Tongue (tissue), 2 donors: ENCODE results near the gene SPEM2. TPM values are rescaled to one million over a fixed set of nuclear protein-coding genes. Genes with fewer than 3 reads are reported as not detected.
A peak's percentile ranks its signal among the peaks of the same experiment; 100 is the strongest.

Experiments
- DNase-seq: peaks from one replicate; pipeline ENCODE4 v3.0.0-alpha.2; 2015
- total RNA-seq: library from RNA; depleted of rRNA; stranded (reverse); fragments of >200 nt; gene quantifications from one replicate; pipeline ENCODE4 v1.2.3, GENCODE V29; 2014

Gene SPEM2
- total RNA-seq: not detected

GRCh38 chr17:7425316-7425715 lies at the start of gene SPEM2:
Gene SPEM2, plus strand, starts transcription at chr17:7425616. Its CDS starts 73 bp downstream, at chr17:7425689.
- DNase-seq: no peak

DNA sequence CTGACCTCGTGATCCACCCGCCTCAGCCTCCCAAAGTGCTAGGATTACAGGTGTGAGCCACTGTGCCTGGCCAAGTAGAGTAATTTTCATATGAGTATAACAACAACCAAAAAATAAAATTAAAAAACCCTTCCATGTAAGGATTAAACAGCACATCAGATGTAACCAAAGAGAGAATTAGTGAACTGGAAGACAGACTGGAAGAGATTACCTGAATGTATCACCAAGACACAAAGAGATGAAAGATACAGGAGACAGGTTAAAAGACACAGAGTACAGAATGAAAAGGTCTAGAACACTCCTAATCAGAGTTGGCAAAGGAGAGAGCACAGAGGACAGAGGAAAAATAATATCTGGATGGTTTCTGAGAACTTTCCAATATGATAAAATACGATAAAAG lies 46.3 kb upstream of the SPEM2 start:
- DNase-seq: no peak

DNA sequence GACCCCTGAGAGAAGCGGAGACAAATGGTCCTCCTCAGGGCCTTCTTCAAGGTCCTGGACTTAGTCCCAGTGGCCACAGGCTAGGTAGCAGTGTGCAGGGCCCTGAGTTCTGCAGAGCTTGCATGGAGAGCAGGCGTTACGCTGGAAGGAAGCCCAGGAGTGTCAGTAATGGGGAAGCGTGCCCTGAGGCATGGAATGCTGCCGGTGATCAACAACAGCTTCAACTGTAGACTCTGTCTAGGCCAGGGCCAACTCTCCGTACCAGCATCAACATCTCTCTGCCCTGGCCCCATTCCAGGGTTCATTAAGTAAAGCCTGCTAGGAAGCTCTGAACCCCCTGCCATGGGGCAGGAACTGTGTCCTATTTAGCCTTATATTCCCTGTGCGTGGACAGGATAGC lies 45.1 kb upstream of the SPEM2 start:
- peak; percentile 67 for DNase-seq

DNA sequence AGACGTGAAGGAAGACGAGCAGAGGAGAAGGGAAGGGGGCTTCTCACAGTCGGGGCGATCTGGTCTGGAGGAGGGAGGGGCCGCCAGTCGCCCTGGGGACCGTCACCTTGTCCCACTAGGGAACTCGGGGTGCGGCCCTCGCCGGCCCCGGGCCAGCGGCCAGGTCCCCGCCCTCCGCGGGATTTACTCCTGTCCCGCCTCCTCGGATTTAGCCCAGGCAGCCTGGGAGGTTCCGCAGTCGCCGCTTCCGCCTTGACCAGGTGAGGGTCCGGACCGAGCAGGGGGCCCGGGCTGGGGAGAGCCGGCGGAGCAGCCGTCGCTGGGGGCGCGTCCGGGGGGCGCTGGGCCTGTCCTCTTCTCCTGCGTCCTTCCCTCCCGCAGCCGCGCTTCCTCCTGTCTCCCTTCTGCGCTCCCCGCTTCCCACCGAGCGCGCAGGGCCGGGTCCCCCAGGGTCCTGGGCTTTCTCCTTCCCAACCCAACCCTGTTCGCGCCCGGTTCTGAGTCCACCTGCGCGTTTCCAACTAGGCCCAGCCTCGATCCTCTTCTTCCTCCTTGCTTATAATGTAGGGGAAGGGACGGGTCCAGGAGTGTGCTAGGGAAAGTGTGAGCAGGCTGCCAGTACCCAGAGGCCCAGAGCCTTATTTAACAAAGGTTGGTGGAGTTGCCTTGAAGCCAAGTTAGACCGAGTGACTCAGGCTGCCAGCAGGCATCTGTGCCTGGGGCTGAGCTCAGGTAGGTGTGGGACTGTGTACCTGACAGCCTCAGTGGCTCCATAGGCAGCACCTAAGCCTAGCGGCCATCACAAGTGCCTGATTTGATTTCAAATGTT lies 44.3 kb upstream of the SPEM2 start, which contains the start of gene TNK1:
Gene TNK1 (plus strand): TSS at position 235 of the 829 bp plus-strand sequence. CDS start 1,838 bp downstream, outside the sequence.
- peak; percentile 38 for DNase-seq

- no peak for DNase-seq
These were observed 42.5 kb upstream of the SPEM2 start for GRCh38 chr17:7382901-7383300.

DNA sequence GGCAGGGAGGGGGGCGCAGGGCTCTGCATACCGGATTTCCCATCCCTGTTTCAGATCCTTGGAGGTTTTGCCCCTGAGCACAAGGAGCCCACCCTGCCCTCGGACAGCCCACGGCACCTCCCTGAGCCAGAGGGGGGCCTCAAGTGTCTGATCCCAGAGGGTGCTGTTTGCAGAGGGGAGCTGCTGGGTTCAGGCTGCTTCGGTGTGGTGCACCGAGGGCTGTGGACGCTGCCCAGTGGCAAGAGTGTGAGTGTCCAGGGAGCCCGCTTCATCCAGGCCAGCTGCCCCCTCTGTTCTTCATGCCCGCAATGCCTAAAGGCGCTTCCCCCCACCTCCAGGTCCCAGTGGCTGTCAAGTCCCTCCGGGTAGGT lies 42.1 kb upstream of the SPEM2 start:
- DNase-seq: no peak

DNA sequence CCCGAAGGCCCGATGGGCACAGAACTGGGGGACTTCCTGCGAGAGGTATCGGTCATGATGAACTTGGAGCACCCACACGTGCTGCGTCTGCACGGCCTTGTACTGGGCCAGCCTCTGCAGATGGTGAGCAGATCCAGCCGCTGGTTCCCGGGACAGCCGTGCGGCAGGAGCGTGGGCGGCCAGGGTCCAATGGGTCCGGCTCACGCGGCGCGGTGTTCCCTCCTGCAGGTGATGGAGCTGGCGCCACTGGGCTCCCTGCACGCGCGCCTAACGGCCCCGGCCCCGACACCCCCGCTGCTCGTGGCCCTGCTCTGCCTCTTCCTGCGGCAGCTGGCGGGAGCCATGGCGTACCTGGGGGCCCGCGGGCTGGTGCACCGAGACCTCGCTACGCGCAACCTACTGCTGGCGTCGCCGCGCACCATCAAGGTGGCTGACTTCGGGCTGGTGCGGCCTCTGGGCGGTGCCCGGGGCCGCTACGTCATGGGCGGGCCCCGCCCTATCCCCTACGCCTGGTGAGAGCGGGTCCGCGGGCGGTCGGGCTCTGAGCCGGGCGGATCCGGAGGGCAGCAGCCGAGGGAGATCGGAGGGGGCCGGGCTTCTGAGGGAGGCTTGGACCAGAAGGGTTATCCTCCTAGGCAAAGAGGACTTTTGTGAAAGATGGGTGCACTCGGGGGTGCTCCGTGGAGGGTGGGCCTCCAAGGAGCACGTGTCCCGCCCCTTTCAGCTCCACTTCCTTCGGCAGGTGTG lies 41.5 kb upstream of the SPEM2 start:
- peak; percentile 71 for DNase-seq

- DNase-seq: no peak
These were observed 40.8 kb upstream of the SPEM2 start for GRCh38 chr17:7384489-7385081.

DNA sequence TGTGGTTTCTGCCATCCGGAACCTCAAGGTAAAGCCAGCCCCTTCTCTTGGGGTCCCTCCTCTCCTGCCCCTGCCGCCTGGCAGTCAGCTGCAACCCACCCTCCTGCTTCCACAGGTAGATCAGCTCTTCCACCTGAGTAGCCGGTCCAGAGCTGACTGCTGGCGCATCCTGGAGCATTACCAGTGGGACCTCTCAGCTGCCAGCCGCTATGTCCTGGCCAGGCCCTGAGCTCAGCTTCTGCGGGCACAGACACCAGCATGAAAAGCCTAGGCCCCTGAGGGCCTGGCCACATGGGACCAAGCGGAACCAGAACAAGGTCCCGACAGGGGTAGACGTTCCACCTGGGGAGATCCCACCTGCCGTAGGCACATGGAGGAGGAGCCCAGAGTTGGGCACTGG lies 36.6 kb upstream of the SPEM2 start:
- no peak for DNase-seq

DNA sequence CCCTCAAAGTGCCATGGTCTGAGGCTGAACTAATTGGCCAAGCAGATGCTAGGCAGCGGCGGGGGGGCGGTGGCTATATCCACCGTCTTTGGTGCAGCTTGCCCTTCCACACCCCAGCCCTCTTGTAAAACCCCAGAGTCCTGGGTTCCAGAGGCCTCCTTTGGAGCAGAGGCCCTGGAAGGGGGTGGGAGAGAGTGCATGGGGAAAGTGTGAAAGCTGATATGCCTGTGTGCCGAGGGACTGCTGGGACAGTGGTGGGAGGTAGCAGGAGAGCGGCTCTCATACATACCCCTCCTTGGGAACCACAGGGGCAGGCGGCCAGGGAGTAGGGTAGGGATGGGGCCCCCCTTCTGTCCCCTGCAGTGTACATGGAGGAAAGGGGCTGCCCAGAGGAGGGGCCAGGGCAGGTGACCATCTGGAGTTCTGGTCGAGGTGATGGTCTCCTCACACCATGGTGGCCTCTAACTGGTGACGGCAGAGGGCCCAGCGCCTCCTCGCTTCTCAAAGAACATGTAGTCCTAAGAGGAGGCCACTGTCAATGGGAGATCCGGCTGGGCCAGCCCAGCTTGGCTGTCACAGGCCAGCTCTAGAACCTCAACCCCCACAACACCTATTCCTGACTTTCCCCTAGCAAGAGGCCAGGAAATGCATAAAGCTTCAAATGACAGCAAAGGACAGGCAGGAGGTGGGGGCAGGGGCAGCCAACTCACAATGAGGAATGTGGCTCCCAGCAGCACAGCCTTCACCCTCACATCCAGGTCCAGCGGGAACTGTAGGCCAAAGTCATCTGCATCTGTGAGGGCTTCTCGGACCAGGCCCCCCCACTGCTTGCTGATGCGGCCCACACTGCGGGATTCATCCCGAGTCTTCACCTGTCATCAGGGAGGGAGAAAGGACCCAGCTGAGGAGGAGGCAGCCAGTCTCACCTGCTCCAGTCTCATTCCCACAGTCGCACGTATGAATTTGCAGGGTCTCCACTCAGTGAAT lies 35.2 kb upstream of the SPEM2 start:
- DNase-seq: no peak

- no peak for DNase-seq
These were observed 34.1 kb upstream of the SPEM2 start for GRCh38 chr17:7391307-7391706.

DNA sequence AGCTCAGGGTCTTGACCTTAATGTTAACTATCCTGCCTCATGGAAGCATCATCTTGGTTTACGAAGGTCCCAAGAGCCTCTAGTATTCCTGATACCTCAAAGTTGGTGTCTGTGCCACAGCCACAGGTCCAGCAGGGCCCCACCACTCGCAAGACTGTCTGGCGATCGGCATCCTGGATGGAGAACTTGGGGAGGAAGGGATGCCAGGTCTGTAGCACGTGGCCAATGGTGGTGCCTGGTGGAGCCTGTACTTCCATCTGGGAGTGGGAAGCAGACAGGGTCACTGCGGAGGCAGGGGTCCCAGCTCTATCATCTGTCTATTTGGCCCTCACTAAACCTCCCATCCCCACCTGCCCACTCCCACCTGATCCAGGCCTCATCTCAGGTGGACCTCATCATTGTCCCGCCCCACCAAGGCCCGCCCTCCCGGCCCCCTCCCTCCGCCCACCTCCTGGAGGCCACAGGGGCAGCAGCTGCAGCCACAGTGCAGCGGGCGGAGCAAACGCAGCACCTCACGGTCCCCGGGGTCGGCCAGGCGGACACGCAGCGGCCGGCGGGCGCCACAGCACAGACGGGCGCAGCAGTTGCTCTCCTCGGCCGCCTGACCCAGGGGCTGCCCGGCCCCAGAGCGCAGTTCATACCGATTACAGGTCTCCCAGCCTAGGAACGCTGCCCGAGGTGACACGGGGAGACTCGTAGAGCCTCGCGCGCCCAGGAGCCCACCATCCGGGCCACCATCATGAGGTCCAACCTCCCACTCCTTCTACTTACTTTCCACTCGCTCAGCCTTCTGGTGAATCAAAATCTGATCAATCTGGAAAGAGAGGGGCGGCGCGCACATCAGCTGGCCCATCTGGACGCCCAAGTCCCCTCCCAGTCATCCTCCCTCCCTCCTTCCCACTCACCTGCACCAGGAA lies 32.5 kb upstream of the SPEM2 start:
- DNase-seq: no peak

- DNase-seq: peak; percentile 43
These were observed 31.6 kb upstream of the SPEM2 start for GRCh38 chr17:7393613-7394451.

GRCh38 chr17:7394452-7395191 lies 30.8 kb upstream of the SPEM2 start, which contains the start of gene PLSCR3:
Gene PLSCR3, minus strand, starts transcription at chr17:7394525. Its CDS starts 415 bp downstream, at chr17:7394110.
- peak; percentile 91 for DNase-seq

GRCh38 chr17:7396147-7396546 lies 29.3 kb upstream of the SPEM2 start:
- no peak for DNase-seq

- no peak for DNase-seq
These were observed 26.8 kb upstream of the SPEM2 start for GRCh38 chr17:7398612-7399011.

- peak; percentile 66 for DNase-seq
These were observed 22.2 kb upstream of the SPEM2 start for GRCh38 chr17:7403043-7403726.

DNA sequence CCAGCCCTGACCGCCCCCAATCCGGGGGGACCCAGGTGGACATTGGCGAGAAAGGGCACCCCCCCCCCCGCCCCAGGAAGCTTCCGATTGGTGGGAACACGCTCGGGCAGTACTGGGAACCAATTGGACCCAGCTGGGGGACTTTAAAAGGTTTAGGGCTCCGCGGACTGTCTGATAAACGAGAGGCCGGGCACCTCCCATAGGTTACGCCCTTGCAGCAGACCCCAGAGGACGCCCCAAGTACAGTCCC lies 21.8 kb upstream of the SPEM2 start:
- DNase-seq: no peak
